Activated CD8-positive, alpha-beta T cell treated with anti-CD3 and anti-CD28 coated beads for 36 hours (primary cell): ENCODE measurements around the gene NOX1. TPM values are rescaled to one million over a fixed set of nuclear protein-coding genes. Genes with fewer than 3 reads are reported as not detected.

Source experiments
- ATAC-seq: fragments of 200-7000 bp; cut with Tn5 transposase; one replicate; pipeline ENCODE4 v1.10.0; 2021; ENCODE audit warnings: mild to moderate bottlenecking, moderate library complexity
- CTCF ChIA-PET: fragments of 350-600 bp; sonication (Branson Sonifier 250); formaldehyde crosslinking; loops from one replicate; lab custom pipeline; 2021; ENCODE audit warnings: antibody characterized with exemption; lab: Charles Lee
- POLR2A ChIA-PET: fragments of 350-600 bp; sonication (Branson Sonifier 250); formaldehyde crosslinking; loops from one replicate; lab custom pipeline; 2021; ENCODE audit warnings: antibody characterized with exemption; lab: Charles Lee
- DNase-seq: peaks from one replicate; pipeline ENCODE4 v3.0.0-alpha.2; 2020
- H3K27ac Mint-ChIP-seq: one replicate; pipeline ENCODE4 v1.8.0; 2021; ENCODE audit warnings: mild to moderate bottlenecking, mixed read lengths
- H3K27me3 Mint-ChIP-seq: one replicate; pipeline ENCODE4 v1.8.0; 2021; ENCODE audit warnings: mixed read lengths
- H3K36me3 Mint-ChIP-seq: one replicate; pipeline ENCODE4 v1.8.0; 2021; ENCODE audit warnings: low read depth, mixed read lengths
- H3K4me1 Mint-ChIP-seq: one replicate; pipeline ENCODE4 v1.8.0; 2021; ENCODE audit warnings: low read depth, mixed read lengths
- H3K4me3 Mint-ChIP-seq: one replicate; pipeline ENCODE4 v1.8.0; 2021; ENCODE audit warnings: mild to moderate bottlenecking, moderate library complexity, mixed read lengths
- H3K9me3 Mint-ChIP-seq: one replicate; pipeline ENCODE4 v1.8.0; 2021; ENCODE audit warnings: mixed read lengths
- CTCF ChIP-seq: fragments of 200-600 bp; IDR thresholded peaks from one replicate; pipeline ENCODE4 v1.8.0; 2022; ENCODE audit warnings: antibody characterized with exemption, mild to moderate bottlenecking
- intact Hi-C: fragments of 100-400 bp; cut with micrococcal nuclease; formaldehyde crosslinking; loops from one replicate; pipeline ENCODE4 v1.10.0; 2022
- total RNA-seq, 2 experiments: library from RNA; stranded (reverse); gene quantifications; one replicate each; pipeline ENCODE4 v1.2.3, GENCODE V29; 2021

NOX1 gene
- total RNA-seq, 2 experiments from 2014 or later: not detected

DNA sequence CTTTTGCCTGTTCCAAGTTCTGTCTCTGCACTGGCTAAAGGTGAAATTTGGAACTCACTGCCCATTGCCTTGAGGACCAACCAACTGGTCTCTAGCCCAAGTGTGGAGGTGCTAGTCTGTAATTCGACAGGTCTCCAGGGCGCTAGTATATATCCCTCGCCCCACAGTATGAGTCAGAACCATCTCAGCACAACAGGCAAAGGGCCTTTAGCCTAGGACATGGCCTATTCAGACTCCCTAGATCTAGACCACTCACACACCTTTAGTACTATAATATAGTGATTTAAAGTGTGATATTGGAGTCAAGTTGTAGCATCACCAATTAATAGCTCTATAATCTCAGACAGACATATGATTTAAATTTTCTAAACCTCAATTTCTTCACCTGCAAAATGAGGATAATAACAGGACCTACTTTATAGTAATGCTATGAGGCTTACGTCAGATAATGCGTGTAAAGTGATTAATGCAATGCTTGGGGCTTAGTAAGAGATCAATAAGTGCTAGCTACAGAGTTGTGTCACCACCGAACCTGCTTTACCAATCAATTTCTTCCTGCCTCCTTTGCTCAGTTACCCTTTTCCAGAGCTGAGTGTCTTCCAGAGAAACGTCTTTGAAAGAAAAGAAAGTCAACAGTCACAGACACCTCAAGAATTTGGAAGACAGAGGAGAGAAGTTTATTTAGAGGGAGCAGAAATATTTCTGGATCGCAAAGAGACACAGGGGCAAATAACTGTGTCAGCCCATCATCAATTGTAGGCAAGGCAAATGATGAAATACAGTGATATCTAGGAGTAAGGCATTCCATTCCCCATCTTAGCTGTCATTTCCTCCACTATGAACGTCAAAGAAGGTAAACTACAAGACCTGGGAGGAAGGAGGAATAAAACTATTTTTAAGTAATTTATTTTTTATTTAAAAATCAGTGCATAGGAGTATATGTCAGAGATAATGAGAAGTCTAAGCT, 2.3 kb downstream of the NOX1 start:
- DNase-seq (no peak), ATAC-seq (no peak)
- intact Hi-C loops: no loop called here
- Mint-ChIP-seq H3K27me3 (no peaks in the 10 kb centered on the region), H3K4me3 (no peak overlapping the region), H3K27ac (no peak overlapping the region), H3K9me3 (no peaks in the 10 kb centered on the region), H3K4me1 (no peaks in the 10 kb centered on the region), H3K36me3 (no peaks in the 10 kb centered on the region)
- CTCF ChIA-PET: interaction anchor here (0.6 to 1.4 kb wide), 2 partner anchors 14 to 264 kb away, joined by 3 read pairs; no protein-coding TSS in a partner anchor
- no peak for TF ChIP-seq CTCF
- POLR2A ChIA-PET: no interaction called here

- Mint-ChIP-seq H3K4me3 (no peak overlapping the region), H3K36me3 (no peaks in the 10 kb centered on the region), H3K27me3 (no peaks in the 10 kb centered on the region), H3K9me3 (no peaks in the 10 kb centered on the region), H3K27ac (no peak overlapping the region), H3K4me1 (no peaks in the 10 kb centered on the region)
- CTCF ChIA-PET: no interaction called here
- POLR2A ChIA-PET: no interaction called here
- DNase-seq: no peak
- ATAC-seq: no peak
- intact Hi-C loops: no loop called here
- TF ChIP-seq CTCF: no peak
Observed at GRCh38 chrX:100870527-100870926, 3.6 kb downstream of the NOX1 start.

- ChIA-PET POLR2A (no interaction called here), CTCF (no interaction called here)
- TF ChIP-seq CTCF: no peak
- DNase-seq: no peak
- no peaks in the 10 kb centered on the region for H3K36me3 Mint-ChIP-seq
- H3K9me3 Mint-ChIP-seq: no peaks in the 10 kb centered on the region
- ATAC-seq: no peak
- no peak overlapping the region for H3K27ac Mint-ChIP-seq
- no peak overlapping the region for H3K4me3 Mint-ChIP-seq
- no peaks in the 10 kb centered on the region for H3K27me3 Mint-ChIP-seq
- intact Hi-C loops: no loop called here
- no peaks in the 10 kb centered on the region for H3K4me1 Mint-ChIP-seq
Observed at GRCh38 chrX:100868273-100868672, 5.9 kb downstream of the NOX1 start.

GRCh38 chrX:100864657-100865391, 9.3 kb downstream of the NOX1 start:
- H3K4me1 Mint-ChIP-seq: no peaks in the 10 kb centered on the region
- H3K36me3 Mint-ChIP-seq: no peaks in the 10 kb centered on the region
- no peak for ATAC-seq
- DNase-seq: no peak
- H3K27ac Mint-ChIP-seq: no peak overlapping the region
- TF ChIP-seq CTCF: no peak
- ChIA-PET CTCF (no interaction called here), POLR2A (no interaction called here)
- no peaks in the 10 kb centered on the region for H3K27me3 Mint-ChIP-seq
- H3K9me3 Mint-ChIP-seq: no peaks in the 10 kb centered on the region
- no peak overlapping the region for H3K4me3 Mint-ChIP-seq
- intact Hi-C loops: no loop called here
